K562 (cell line): Measurements from ENCODE around the gene TMEM164. TPM values are rescaled to one million over a fixed set of nuclear protein-coding genes. Genes with fewer than 3 reads are reported as not detected.

ENCODE experiments used
- ADNP ChIP-seq: fragments of 200-800 bp; sonication (Bioruptor generic); IDR thresholded peaks from 2 replicates; pipeline ENCODE4 v1.6.1; 2016; ENCODE audit warnings: missing genetic modification characterization, missing compliant biosample characterization
- ARHGAP35 ChIP-seq: fragments of 450-650 bp; IDR thresholded peaks from 2 replicates; pipeline ENCODE4 v1.6.1; 2018; ENCODE audit not compliant: partially characterized antibody
- CBFA2T3 ChIP-seq: fragments of 450-650 bp; IDR thresholded peaks from 2 replicates; pipeline ENCODE4 v1.6.1; 2017
- CHCHD3 ChIP-seq: fragments of 250-450 bp; sonication (Bioruptor Pico); IDR thresholded peaks from 2 replicates; pipeline ENCODE4 v2.1.2; 2022; ENCODE audit warnings: mild to moderate bottlenecking
- ESRRA ChIP-seq: fragments of 450-650 bp; IDR thresholded peaks from 2 replicates; pipeline ENCODE4 v1.6.1; 2014; ENCODE audit warnings: low read depth, mild to moderate bottlenecking, moderate library complexity, borderline replicate concordance
- HDAC1 ChIP-seq, 2 experiments: fragments of 450-650 bp; IDR thresholded peaks; 2 replicates each; pipeline ENCODE4 v1.6.1; 2016 to 2017; ENCODE audit warnings: inconsistent platforms in 1 of 2, mild to moderate bottlenecking in 1 of 2, moderate library complexity in 1 of 2
- KDM1A ChIP-seq, 2 experiments: fragments of 450-650 bp; IDR thresholded peaks; 2 replicates each; pipeline ENCODE4 v1.6.1; 2016; ENCODE audit warnings: mild to moderate bottlenecking in 2 of 2
- MEIS2 ChIP-seq: fragments of 450-650 bp; IDR thresholded peaks from 2 replicates; pipeline ENCODE4 v1.6.1; 2014; ENCODE audit warnings: mild to moderate bottlenecking; ENCODE audit not compliant: partially characterized antibody
- NELFE ChIP-seq: IDR thresholded peaks from 2 replicates; pipeline ENCODE4 v1.6.1; 2011; ENCODE audit warnings: mild to moderate bottlenecking; ENCODE audit not compliant: insufficient read depth, insufficient read length
- PCBP2 ChIP-seq: fragments of 200-400 bp; formaldehyde crosslinking; IDR thresholded peaks from 2 replicates; pipeline ENCODE4 v1.6.1; 2018; ENCODE audit warnings: low read length, low read depth, mild to moderate bottlenecking, moderate library complexity; ENCODE audit not compliant: poor library complexity, severe bottlenecking
- RBM15 ChIP-seq: fragments of 200-400 bp; formaldehyde crosslinking; IDR thresholded peaks from 2 replicates; pipeline ENCODE4 v1.6.1; 2018; ENCODE audit warnings: mild to moderate bottlenecking, low read length, moderate library complexity; ENCODE audit not compliant: insufficient read depth
- ZKSCAN1 ChIP-seq: fragments of 150-350 bp; IDR thresholded peaks from 2 replicates; pipeline ENCODE4 v1.6.1; 2016; ENCODE audit warnings: low read depth, low read length
- ZNF23 ChIP-seq: fragments of 250-450 bp; sonication (Bioruptor Pico); IDR thresholded peaks from 2 replicates; pipeline ENCODE4 v1.4.0; 2020; ENCODE audit warnings: mild to moderate bottlenecking
- ZNF3 ChIP-seq: fragments of 250-450 bp; sonication (Bioruptor Pico); IDR thresholded peaks from 2 replicates; pipeline ENCODE4 v1.5.0; 2021; ENCODE audit warnings: mild to moderate bottlenecking, moderate library complexity
- polyA plus RNA-seq, 8 experiments: library from polyadenylated mRNA; depleted of rRNA in 4 of 8; stranded (reverse) in 5 of 8; unstranded in 3 of 8; fragments of >200 nt; fragmentation: Nextera tagmentation in 2 of 8; fragmentation: Illumina TruSeq in 1 of 8; extraction: Ambion mirVana in 2 of 8; extraction: Trizol in 1 of 8; gene quantifications; 2 replicates each; pipeline versions ENCODE4 v1.2.1 to v1.2.3, GENCODE V29; 2011 to 2014; ENCODE audit warnings: inconsistent platforms in 1 of 8, missing spikeins in 1 of 8
- total RNA-seq, 7 experiments: library from RNA; depleted of rRNA in 6 of 7; stranded (reverse); fragments of >200 nt in 6 of 7; fragmentation: Illumina TruSeq in 2 of 7; extraction: Trizol in 2 of 7; gene quantifications; 2 replicates each; pipeline versions ENCODE4 v1.2.1 to v1.2.3, GENCODE V29; 2011 to 2021; ENCODE audit warnings: low replicate concordance in 1 of 7
- TF ChIP-seq, protein P1 (sequence below), 2 experiments: fragments of 450-650 bp; IDR thresholded peaks; 2 replicates each; pipeline ENCODE4 v1.6.1; 2016
- TF ChIP-seq, protein P2 (sequence below): fragments of 250-450 bp; sonication (Bioruptor Pico); IDR thresholded peaks from 2 replicates; pipeline ENCODE4 v1.8.0; 2021; ENCODE audit warnings: mild to moderate bottlenecking, moderate library complexity
- TF ChIP-seq, protein P3 (sequence below): sonication (generic); formaldehyde crosslinking; IDR thresholded peaks from 2 replicates; pipeline ENCODE4 v1.9.0; 2022; ENCODE audit warnings: mild to moderate bottlenecking, missing genetic modification reagents
- TF ChIP-seq, protein P4 (sequence below): fragments of 250-450 bp; sonication (Bioruptor Pico); IDR thresholded peaks from 2 replicates; pipeline ENCODE4 v1.5.0; 2021; ENCODE audit warnings: mild to moderate bottlenecking, moderate library complexity
- TF ChIP-seq, protein P5 (sequence below): fragments of 450-650 bp; IDR thresholded peaks from 2 replicates; pipeline ENCODE4 v1.6.1; 2016
- TF ChIP-seq, protein P6 (sequence below): sonication (generic); formaldehyde crosslinking; IDR thresholded peaks from 2 replicates; pipeline ENCODE4 v1.8.0; 2022; ENCODE audit warnings: mild to moderate bottlenecking, missing genetic modification reagents

TMEM164 gene
- total and polyA plus RNA-seq, 9 of the 15 experiments (the other 6 are each of a cell fraction or from before 2014, with no cell fraction given) = 2.4 to 57.3 (median 23.1) TPM

DNA sequence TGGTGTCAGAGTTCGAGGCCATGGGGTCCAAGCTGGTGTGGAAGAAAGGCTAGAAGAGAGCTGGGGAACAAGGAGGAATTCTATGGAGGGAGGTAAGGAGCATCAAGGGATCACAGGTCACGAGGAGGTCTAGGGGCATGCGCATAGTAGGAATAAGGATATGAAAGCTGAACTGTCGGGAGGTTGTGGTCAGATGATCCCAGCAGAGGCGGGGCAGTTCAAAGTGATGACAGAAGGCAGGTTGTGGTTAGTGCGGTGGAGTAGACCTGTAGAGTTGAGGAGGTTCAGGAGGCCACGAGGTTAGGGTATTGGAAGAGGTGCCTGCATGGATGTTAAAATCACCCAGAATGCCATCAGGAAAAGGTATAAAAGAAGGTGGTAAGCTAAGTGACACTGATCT, 156.3 kb downstream of the TMEM164 start (continued):
- TF ChIP-seq NELFE (no peak), MEIS2 (peak; percentile 91), ARHGAP35 (no peak), HDAC1 (IDR thresholded peaks at IDR 0.05) (0 out of 4 replicates have a peak, but pooled peaks of 1 of the 2 experiments have one; percentile 26), ZNF3 (CRISPR knock-in tag) (no peak), KDM1A (IDR thresholded peaks at IDR 0.05) (peak in 1 of 2 experiments; percentile 34; a peak in 1 of 4 replicates), PCBP2 (no peak), ZNF23 (CRISPR knock-in tag) (no peak), ZKSCAN1 (peak; percentile 87), ESRRA (peak; percentile 89; the same call in 1 of the 2 replicates), ADNP (tag) (no peak), CBFA2T3 (0 out of 2 replicates have a peak, but pooled peaks have one; percentile 18), CHCHD3 (no peak), RBM15 (no peak)
- TF ChIP-seq, protein P1, sequence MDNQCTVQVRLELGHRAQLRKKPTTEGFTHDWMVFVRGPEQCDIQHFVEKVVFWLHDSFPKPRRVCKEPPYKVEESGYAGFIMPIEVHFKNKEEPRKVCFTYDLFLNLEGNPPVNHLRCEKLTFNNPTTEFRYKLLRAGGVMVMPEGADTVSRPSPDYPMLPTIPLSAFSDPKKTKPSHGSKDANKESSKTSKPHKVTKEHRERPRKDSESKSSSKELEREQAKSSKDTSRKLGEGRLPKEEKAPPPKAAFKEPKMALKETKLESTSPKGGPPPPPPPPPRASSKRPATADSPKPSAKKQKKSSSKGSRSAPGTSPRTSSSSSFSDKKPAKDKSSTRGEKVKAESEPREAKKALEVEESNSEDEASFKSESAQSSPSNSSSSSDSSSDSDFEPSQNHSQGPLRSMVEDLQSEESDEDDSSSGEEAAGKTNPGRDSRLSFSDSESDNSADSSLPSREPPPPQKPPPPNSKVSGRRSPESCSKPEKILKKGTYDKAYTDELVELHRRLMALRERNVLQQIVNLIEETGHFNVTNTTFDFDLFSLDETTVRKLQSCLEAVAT (IDR thresholded peaks at IDR 0.05) = peak in 1 of 2 experiments; percentile 92; a peak in 2 of 4 replicates
- TF ChIP-seq, protein P2, sequence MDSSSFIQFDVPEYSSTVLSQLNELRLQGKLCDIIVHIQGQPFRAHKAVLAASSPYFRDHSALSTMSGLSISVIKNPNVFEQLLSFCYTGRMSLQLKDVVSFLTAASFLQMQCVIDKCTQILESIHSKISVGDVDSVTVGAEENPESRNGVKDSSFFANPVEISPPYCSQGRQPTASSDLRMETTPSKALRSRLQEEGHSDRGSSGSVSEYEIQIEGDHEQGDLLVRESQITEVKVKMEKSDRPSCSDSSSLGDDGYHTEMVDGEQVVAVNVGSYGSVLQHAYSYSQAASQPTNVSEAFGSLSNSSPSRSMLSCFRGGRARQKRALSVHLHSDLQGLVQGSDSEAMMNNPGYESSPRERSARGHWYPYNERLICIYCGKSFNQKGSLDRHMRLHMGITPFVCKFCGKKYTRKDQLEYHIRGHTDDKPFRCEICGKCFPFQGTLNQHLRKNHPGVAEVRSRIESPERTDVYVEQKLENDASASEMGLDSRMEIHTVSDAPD (CRISPR knock-in tag) = no peak
- TF ChIP-seq, protein P3, sequence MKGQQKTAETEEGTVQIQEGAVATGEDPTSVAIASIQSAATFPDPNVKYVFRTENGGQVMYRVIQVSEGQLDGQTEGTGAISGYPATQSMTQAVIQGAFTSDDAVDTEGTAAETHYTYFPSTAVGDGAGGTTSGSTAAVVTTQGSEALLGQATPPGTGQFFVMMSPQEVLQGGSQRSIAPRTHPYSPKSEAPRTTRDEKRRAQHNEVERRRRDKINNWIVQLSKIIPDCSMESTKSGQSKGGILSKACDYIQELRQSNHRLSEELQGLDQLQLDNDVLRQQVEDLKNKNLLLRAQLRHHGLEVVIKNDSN = peak; percentile 54; the same call in 1 of the 2 replicates
- TF ChIP-seq, protein P4, sequence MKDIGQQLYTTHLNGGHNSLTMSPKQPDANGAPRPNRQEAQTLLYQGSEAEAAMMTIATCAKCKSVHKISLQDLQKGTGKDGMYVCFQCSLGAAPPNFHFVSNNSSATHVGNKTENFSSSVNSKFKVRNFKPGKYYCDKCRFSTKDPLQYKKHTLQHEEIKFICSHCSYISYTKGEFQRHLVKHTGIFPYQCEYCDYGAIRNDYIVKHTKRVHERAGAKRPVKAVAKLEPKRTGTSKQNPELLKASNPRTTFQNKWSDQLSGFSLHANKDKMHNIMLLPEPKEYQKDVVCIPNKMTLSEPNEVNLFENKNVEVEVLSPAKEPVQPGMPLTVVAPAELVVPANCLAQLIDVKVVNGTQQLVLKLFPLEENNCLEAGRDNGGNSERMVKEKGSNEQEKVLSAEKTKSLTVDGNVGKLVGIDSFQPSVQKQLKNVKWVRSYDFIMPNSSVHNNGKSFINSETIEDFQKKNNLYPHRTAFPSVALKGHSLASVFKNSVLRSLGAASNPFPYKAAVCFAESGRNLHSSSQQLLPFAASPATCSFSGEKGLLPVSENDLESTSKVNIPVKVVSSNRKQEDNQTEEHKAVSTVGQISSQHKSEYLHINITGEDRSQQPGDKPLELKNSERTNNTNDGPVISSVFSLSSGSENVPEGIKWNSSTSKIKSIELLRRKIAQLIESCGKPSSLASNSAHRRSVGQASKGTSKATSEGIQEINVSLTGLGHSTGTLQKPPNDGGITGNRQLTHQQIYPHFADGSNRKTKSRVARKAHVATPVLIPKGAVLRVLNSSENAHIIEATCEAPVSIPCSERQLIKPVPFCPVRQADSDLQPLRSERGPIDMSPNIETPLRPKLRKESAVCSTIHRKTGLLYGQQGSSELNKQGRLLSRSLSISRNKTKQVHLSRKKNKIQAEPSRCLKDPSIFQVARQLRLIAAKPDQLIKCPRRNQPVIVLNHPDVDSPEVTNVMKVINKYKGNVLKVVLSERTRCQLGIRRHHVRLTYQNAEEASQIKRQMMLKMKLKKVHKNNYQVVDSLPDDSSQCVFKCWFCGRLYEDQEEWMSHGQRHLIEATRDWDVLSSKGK (CRISPR knock-in tag) = no peak
- TF ChIP-seq, protein P5, sequence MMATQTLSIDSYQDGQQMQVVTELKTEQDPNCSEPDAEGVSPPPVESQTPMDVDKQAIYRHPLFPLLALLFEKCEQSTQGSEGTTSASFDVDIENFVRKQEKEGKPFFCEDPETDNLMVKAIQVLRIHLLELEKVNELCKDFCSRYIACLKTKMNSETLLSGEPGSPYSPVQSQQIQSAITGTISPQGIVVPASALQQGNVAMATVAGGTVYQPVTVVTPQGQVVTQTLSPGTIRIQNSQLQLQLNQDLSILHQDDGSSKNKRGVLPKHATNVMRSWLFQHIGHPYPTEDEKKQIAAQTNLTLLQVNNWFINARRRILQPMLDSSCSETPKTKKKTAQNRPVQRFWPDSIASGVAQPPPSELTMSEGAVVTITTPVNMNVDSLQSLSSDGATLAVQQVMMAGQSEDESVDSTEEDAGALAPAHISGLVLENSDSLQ = no peak
- TF ChIP-seq, protein P6, sequence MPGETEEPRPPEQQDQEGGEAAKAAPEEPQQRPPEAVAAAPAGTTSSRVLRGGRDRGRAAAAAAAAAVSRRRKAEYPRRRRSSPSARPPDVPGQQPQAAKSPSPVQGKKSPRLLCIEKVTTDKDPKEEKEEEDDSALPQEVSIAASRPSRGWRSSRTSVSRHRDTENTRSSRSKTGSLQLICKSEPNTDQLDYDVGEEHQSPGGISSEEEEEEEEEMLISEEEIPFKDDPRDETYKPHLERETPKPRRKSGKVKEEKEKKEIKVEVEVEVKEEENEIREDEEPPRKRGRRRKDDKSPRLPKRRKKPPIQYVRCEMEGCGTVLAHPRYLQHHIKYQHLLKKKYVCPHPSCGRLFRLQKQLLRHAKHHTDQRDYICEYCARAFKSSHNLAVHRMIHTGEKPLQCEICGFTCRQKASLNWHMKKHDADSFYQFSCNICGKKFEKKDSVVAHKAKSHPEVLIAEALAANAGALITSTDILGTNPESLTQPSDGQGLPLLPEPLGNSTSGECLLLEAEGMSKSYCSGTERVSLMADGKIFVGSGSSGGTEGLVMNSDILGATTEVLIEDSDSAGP (CRISPR knock-in tag) = no peak
